Mesendoderm (in vitro differentiated cells): ENCODE results near the gene FGF9.

Experiments
- DNase-seq: peaks from one replicate; pipeline ENCODE4 v3.0.0; 2013
- H2AK5ac ChIP-seq: 2 replicates; pipeline ENCODE4 v1.6.1; 2013; ENCODE audit warnings: low read length, inconsistent platforms
- H2BK120ac ChIP-seq: 2 replicates; pipeline ENCODE4 v1.6.1; 2013; ENCODE audit warnings: low read depth, mild to moderate bottlenecking, low read length, moderate library complexity, mixed read lengths
- H2BK15ac ChIP-seq: replicated peaks from 2 replicates; pipeline ENCODE4 v1.6.1; 2013; ENCODE audit warnings: low read depth, mild to moderate bottlenecking, moderate library complexity
- H2BK5ac ChIP-seq: 2 replicates; pipeline ENCODE4 v1.6.1; 2013; ENCODE audit warnings: low read length, inconsistent platforms
- H3K18ac ChIP-seq: 2 replicates; pipeline ENCODE4 v1.6.1; 2013; ENCODE audit warnings: mild to moderate bottlenecking, low read length, mixed read lengths
- H3K23ac ChIP-seq: one replicate; pipeline ENCODE4 v1.6.1; 2013; ENCODE audit warnings: low read length
- H3K27ac ChIP-seq: 2 replicates; pipeline ENCODE4 v1.5.1; 2013; ENCODE audit warnings: low read depth, mild to moderate bottlenecking, inconsistent platforms, low read length, moderate library complexity
- H3K27me3 ChIP-seq: 2 replicates; pipeline ENCODE4 v1.6.1; 2013; ENCODE audit warnings: low read length, control low read depth, mild to moderate bottlenecking, inconsistent platforms; ENCODE audit not compliant: insufficient read depth, poor library complexity
- H3K36me3 ChIP-seq: 2 replicates; pipeline ENCODE4 v1.6.1; 2013; ENCODE audit warnings: low read length, inconsistent platforms; ENCODE audit not compliant: control insufficient read depth, insufficient read depth
- H3K4ac ChIP-seq: one replicate; pipeline ENCODE4 v1.6.1; 2013; ENCODE audit warnings: low read depth, mild to moderate bottlenecking, low read length, moderate library complexity
- H3K4me1 ChIP-seq: 2 replicates; pipeline ENCODE4 v1.6.1; 2013; ENCODE audit warnings: low read depth, low read length, inconsistent platforms; ENCODE audit not compliant: control insufficient read depth
- H3K4me2 ChIP-seq: 2 replicates; pipeline ENCODE4 v1.6.1; 2013; ENCODE audit warnings: low read length
- H3K4me3 ChIP-seq: 2 replicates; pipeline ENCODE4 v1.5.1; 2013; ENCODE audit warnings: mild to moderate bottlenecking, low read length
- H3K56ac ChIP-seq: one replicate; pipeline ENCODE4 v1.6.1; 2013; ENCODE audit warnings: low read length
- H3K79me1 ChIP-seq: 2 replicates; pipeline ENCODE4 v1.6.1; 2013; ENCODE audit warnings: low read length, inconsistent platforms
- H3K79me2 ChIP-seq: 2 replicates; pipeline ENCODE4 v1.6.1; 2013; ENCODE audit warnings: mild to moderate bottlenecking, low read length; ENCODE audit not compliant: control insufficient read depth, insufficient read depth
- H3K9ac ChIP-seq: 2 replicates; pipeline ENCODE4 v1.6.1; 2013; ENCODE audit warnings: low read length, inconsistent platforms
- H4K5ac ChIP-seq: one replicate; pipeline ENCODE4 v1.6.1; 2013; ENCODE audit warnings: low read length
- H4K8ac ChIP-seq: one replicate; pipeline ENCODE4 v1.6.1; 2013; ENCODE audit warnings: low read depth, mild to moderate bottlenecking, control low read depth, low read length, moderate library complexity
- WGBS: extraction: QIAGEN DNeasy Blood & Tissue Kit; methylation state at CpG from one replicate; pipeline ENCODE4 v1.1.7; 2013; ENCODE audit warnings: low lambda C conversion rate, missing lambda C conversion rate; ENCODE audit not compliant: insufficient coverage; ENCODE audit errors: extremely low coverage; 5-methylcytosine and 5-hydroxymethylcytosine counted together

Gene FGF9

DNA sequence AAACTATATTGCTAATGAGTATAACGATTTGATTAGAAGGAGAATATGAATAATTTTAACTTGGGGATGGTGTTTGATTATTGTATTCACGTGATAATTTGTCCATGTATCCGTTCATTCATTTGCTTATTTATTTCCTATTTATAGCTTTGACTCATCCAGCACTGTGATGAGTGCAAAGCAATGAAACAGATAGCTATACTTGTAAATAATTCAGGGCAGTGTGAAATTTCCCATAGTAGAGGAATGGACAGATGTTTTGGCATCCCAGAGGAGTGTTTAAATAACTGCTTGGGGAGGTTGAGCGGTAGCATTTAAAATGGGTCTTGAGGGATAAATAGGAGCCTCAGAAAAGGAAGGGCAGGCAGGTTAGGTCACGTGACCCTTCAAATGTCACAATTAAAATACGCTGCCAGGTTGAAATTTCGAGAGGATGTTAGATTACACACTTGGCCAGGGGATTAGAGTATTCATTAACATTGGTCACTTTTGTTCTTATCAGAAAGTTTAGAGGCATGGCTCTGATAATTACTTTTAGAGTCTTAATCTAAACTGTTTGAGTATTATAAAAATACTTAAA lies 14.7 kb downstream of the FGF9 start:
- Histone ChIP-seq H4K8ac (no peak overlapping the region), H2BK5ac (no peak overlapping the region), H3K4me2 (no peak overlapping the region), H3K79me1 (no peaks in the 10 kb centered on the region), H3K4ac (no peak overlapping the region), H4K5ac (no peak overlapping the region), H3K18ac (no peak overlapping the region), H2AK5ac (no peak overlapping the region), H3K4me3 (no peak overlapping the region), H3K9ac (no peak overlapping the region), H2BK120ac (no peak overlapping the region), H3K27me3 (no peaks in the 10 kb centered on the region), H3K79me2 (no peaks in the 10 kb centered on the region), H2BK15ac (no peak overlapping the region), H3K36me3 (no peaks in the 10 kb centered on the region), H3K4me1 (no peaks in the 10 kb centered on the region), H3K56ac (no peak overlapping the region), H3K27ac (no peak overlapping the region), H3K23ac (no peak overlapping the region)
- no peak for DNase-seq
- 100% methylated on average over 2 of the region's 7 CpGs for WGBS

DNA sequence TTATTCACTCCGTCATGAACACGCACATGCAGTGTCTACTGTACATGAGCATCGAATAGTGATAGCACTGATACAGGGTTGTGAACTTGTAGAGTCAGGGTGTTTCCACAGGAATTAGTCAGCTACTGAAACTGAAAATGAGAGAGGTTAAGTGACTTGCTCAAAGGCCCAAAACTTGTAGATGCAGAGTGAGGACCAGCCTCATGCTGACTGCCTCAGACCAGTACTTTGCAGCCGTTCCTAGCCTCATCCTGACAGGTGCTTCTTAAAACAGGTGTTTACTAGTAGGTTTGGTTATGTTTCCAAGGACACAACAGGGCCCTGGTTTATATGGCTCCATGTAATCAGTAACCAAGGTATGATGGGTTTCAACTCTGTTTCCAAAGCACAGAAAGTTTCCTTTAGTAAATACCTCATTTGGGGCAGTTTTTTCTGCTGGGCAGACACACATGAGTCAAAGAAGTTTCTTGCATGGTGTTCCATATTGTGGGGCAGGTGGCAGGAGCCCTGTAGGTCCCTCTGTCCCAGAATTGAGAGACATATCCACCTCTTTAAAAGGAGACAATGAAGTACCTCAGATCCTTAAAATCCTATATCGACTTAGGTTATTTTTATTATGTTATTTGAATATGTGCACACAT lies 16.0 kb downstream of the FGF9 start:
- no CpG with 5 or more reads among the region's 5 CpGs for WGBS
- Histone ChIP-seq H3K9ac (no peak overlapping the region), H3K36me3 (no peaks in the 10 kb centered on the region)

DNA sequence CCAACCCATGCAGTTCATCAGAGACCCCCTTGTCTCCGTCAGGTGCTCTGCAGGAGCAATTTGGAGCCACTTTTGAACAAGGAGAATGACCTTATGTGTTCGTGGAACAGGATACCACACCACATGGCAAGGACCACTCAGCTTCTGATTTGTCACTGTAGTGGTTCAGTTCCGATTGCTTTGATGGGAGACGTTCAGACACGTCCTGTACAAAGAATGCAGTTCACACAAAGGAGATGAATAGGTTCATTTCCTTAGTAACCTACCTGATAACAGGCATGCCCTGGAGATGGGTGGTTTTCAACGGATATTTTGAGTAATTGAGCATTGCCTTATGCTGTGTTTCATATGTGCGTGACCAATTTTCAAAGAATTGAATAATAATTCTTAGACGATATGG lies 17.2 kb downstream of the FGF9 start:
- Histone ChIP-seq H3K4me1 (no peaks in the 10 kb centered on the region), H2BK5ac (no peak overlapping the region), H3K36me3 (no peaks in the 10 kb centered on the region), H4K5ac (no peak overlapping the region), H2BK15ac (no peak overlapping the region), H3K9ac (no peak overlapping the region), H3K27me3 (no peaks in the 10 kb centered on the region), H4K8ac (no peak overlapping the region), H3K79me1 (no peaks in the 10 kb centered on the region), H3K4me3 (no peak overlapping the region), H3K23ac (no peak overlapping the region), H3K79me2 (no peaks in the 10 kb centered on the region), H3K4ac (no peak overlapping the region), H2AK5ac (no peak overlapping the region), H3K18ac (no peak overlapping the region), H3K56ac (no peak overlapping the region), H3K4me2 (no peak overlapping the region), H3K27ac (no peak overlapping the region), H2BK120ac (no peak overlapping the region)
- WGBS = no CpG with 5 or more reads among the region's 8 CpGs
- no peak for DNase-seq

More for the DNA sequence above, 16.0 kb downstream of the FGF9 start:
- H3K4ac ChIP-seq = no peak overlapping the region
- H2BK120ac ChIP-seq = no peak overlapping the region
- H3K23ac ChIP-seq = no peak overlapping the region
- no peaks in the 10 kb centered on the region for H3K27me3 ChIP-seq
- H3K4me3 ChIP-seq = no peak overlapping the region
- H4K5ac ChIP-seq = no peak overlapping the region
- no peaks in the 10 kb centered on the region for H3K79me2 ChIP-seq
- H3K27ac ChIP-seq = no peak overlapping the region
- no peak overlapping the region for H3K56ac ChIP-seq
- no peak overlapping the region for H2AK5ac ChIP-seq
- no peak overlapping the region for H4K8ac ChIP-seq
- no peak overlapping the region for H2BK5ac ChIP-seq
- H3K4me1 ChIP-seq = no peaks in the 10 kb centered on the region
- no peak overlapping the region for H3K18ac ChIP-seq
- H3K79me1 ChIP-seq = no peaks in the 10 kb centered on the region
- H3K4me2 ChIP-seq = no peak overlapping the region
- H2BK15ac ChIP-seq = no peak overlapping the region
- DNase-seq = no peak

DNA sequence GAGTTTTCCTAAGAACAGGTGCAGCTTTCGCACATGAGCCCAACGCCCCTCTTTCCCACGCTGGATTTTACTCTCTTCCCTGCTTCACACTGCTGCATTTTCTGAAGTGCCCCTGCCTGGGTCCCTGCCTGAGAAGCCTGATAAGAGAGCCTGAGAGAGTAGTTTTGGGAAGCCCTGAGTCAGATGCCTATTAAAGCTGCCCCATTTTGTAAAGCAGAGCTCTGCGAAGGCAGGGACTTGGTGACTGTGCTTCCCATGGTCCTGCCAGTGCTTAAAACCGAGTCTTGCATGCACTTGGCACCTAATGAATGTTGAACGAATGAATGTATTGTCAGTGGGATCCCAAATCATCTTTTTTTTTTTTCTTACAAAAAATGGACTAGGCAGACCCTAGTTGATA lies 18.2 kb downstream of the FGF9 start:
- Histone ChIP-seq H3K27me3 (no peaks in the 10 kb centered on the region), H4K8ac (no peak overlapping the region), H2BK15ac (no peak overlapping the region), H3K79me1 (no peaks in the 10 kb centered on the region), H2BK5ac (no peak overlapping the region), H2BK120ac (no peak overlapping the region), H4K5ac (no peak overlapping the region), H3K4ac (no peak overlapping the region), H3K4me1 (no peaks in the 10 kb centered on the region), H3K18ac (no peak overlapping the region), H3K4me2 (no peak overlapping the region), H3K4me3 (no peak overlapping the region), H2AK5ac (no peak overlapping the region), H3K9ac (no peak overlapping the region), H3K27ac (no peak overlapping the region), H3K23ac (no peak overlapping the region), H3K36me3 (no peaks in the 10 kb centered on the region), H3K79me2 (no peaks in the 10 kb centered on the region), H3K56ac (no peak overlapping the region)
- no CpG with 5 or more reads among the region's 6 CpGs for WGBS
- no peak for DNase-seq

DNA sequence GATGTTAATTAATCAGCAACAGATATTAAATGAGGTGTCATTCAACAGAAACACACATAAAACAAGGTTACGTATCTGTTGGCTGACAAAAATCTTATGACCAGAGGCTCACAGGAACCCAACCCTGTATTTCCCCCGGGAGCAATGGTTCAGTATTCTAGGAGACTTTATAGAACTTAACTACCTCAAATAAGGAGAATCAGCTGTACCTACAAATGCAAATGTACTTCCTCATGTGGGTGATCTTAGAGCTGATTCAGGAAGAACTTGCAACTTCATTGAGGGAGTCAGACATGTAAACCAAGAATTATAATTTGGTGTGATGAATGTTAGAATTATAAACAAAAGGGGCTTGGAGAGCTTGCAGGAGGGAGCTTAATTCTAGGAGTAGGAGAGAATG lies 20.1 kb downstream of the FGF9 start:
- H3K4me1 ChIP-seq = no peaks in the 10 kb centered on the region
- no peak overlapping the region for H2BK5ac ChIP-seq
- no peak overlapping the region for H3K4ac ChIP-seq
- H3K79me1 ChIP-seq = no peaks in the 10 kb centered on the region
- H3K23ac ChIP-seq = no peak overlapping the region
- no peak overlapping the region for H2AK5ac ChIP-seq
- no peak for DNase-seq
- no peaks in the 10 kb centered on the region for H3K79me2 ChIP-seq
- H4K8ac ChIP-seq = no peak overlapping the region
- H3K4me3 ChIP-seq = no peak overlapping the region
- no peak overlapping the region for H3K27ac ChIP-seq
- no peak overlapping the region for H2BK120ac ChIP-seq
- H3K9ac ChIP-seq = no peak overlapping the region
- no peaks in the 10 kb centered on the region for H3K27me3 ChIP-seq
- H4K5ac ChIP-seq = no peak overlapping the region
- H3K56ac ChIP-seq = no peak overlapping the region
- no peak overlapping the region for H3K18ac ChIP-seq
- no peak overlapping the region for H3K4me2 ChIP-seq
- no peak overlapping the region for H2BK15ac ChIP-seq
- H3K36me3 ChIP-seq = no peaks in the 10 kb centered on the region
- no CpG with 5 or more reads among the region's 2 CpGs for WGBS

DNA sequence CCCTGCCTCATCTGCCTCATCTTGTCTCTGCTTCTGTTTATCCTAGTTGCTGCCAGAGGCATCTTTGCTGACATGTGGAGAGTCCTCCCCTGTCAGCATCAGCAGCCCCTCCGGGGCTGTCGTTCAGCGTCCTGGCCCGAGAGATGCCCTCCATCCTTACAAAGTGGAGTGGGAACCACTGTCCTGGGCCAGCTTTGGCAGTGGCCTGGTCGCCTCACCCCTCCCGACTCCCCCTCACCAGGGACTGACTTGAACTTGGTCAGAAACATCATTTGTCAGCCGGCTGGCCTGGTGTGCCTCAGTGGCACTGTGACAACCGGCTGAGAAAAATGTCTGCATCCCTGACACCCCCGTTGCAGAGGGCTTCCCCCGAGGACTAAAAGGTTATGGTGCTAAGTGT lies 20.6 kb downstream of the FGF9 start:
- no peak overlapping the region for H3K4me2 ChIP-seq
- H4K8ac ChIP-seq = no peak overlapping the region
- H3K23ac ChIP-seq = no peak overlapping the region
- H2BK120ac ChIP-seq = no peak overlapping the region
- H2BK5ac ChIP-seq = no peak overlapping the region
- no peak overlapping the region for H3K18ac ChIP-seq
- WGBS = no CpG with 5 or more reads among the region's 10 CpGs
- no peaks in the 10 kb centered on the region for H3K79me2 ChIP-seq
- H3K4me3 ChIP-seq = no peak overlapping the region
- no peak overlapping the region for H4K5ac ChIP-seq
- H2BK15ac ChIP-seq = no peak overlapping the region
- H3K56ac ChIP-seq = no peak overlapping the region
- H3K4ac ChIP-seq = no peak overlapping the region
- no peak for DNase-seq
- no peaks in the 10 kb centered on the region for H3K79me1 ChIP-seq
- H2AK5ac ChIP-seq = no peak overlapping the region
- no peak overlapping the region for H3K9ac ChIP-seq
- H3K27ac ChIP-seq = no peak overlapping the region
- no peaks in the 10 kb centered on the region for H3K4me1 ChIP-seq
- no peaks in the 10 kb centered on the region for H3K36me3 ChIP-seq
- no peaks in the 10 kb centered on the region for H3K27me3 ChIP-seq
